GM19468 (cell line): ENCODE results near the gene BRSK2.
"Not testable (repeated sequence)": the region's sequence is repeated elsewhere in the genome, so short reads cannot be mapped to it uniquely, and the experiment has no call there.

Source experiments
- ATAC-seq: cut with Tn5 transposase; IDR thresholded peaks from one replicate; pipeline ENCODE4 v1.9.1; 2021; ENCODE audit warnings: mild to moderate bottlenecking, moderate library complexity, moderate number of reproducible peaks; ENCODE audit not compliant: unreplicated experiment; ENCODE audit errors: extremely low read depth

BRSK2 gene

GRCh38 chr11:1425439-1425838 lies 35.7 kb downstream of the BRSK2 start:
- ATAC-seq = no peak

- no peak for ATAC-seq
Observed at GRCh38 chr11:1428762-1429316, 39.1 kb downstream of the BRSK2 start.

- ATAC-seq = no peak
Observed at GRCh38 chr11:1433568-1433967, 43.8 kb downstream of the BRSK2 start.

GRCh38 chr11:1433977-1434640 lies 44.4 kb downstream of the BRSK2 start:
- ATAC-seq = no peak

GRCh38 chr11:1435479-1435819 lies 45.7 kb downstream of the BRSK2 start:
- ATAC-seq = not testable (repeated sequence)

- ATAC-seq = no peak
Observed at GRCh38 chr11:1435820-1436467, 46.2 kb downstream of the BRSK2 start.

GRCh38 chr11:1436468-1437039 lies 46.8 kb downstream of the BRSK2 start:
- no peak for ATAC-seq

GRCh38 chr11:1437500-1437899 lies 47.8 kb downstream of the BRSK2 start:
- no peak for ATAC-seq

- no peak for ATAC-seq
Observed at GRCh38 chr11:1438261-1438966, 48.7 kb downstream of the BRSK2 start.

- ATAC-seq = no peak
Observed at GRCh38 chr11:1438967-1439330, 49.2 kb downstream of the BRSK2 start.

GRCh38 chr11:1439341-1439740 lies 49.6 kb downstream of the BRSK2 start:
- no peak for ATAC-seq

GRCh38 chr11:1440066-1440465 lies 50.3 kb downstream of the BRSK2 start:
- ATAC-seq = no peak

- ATAC-seq = no peak
Observed at GRCh38 chr11:1440496-1440895, 50.8 kb downstream of the BRSK2 start.

GRCh38 chr11:1442163-1442562 lies 52.4 kb downstream of the BRSK2 start:
- ATAC-seq = no peak

- ATAC-seq = no peak
Observed at GRCh38 chr11:1442807-1443366, 53.2 kb downstream of the BRSK2 start.

- ATAC-seq = no peak
Observed at GRCh38 chr11:1443737-1444136, 54.0 kb downstream of the BRSK2 start.

GRCh38 chr11:1444321-1444720 lies 54.6 kb downstream of the BRSK2 start:
- no peak for ATAC-seq

GRCh38 chr11:1444823-1445422 lies 55.2 kb downstream of the BRSK2 start:
- no peak for ATAC-seq

- ATAC-seq = no peak
Observed at GRCh38 chr11:1445741-1446445, 56.2 kb downstream of the BRSK2 start.

- ATAC-seq = no peak
Observed at GRCh38 chr11:1446623-1447022, 56.9 kb downstream of the BRSK2 start.
